Cerebellar cortex (tissue), 1 donor: ENCODE data around the gene NFKBIE.
"Not testable (repeated sequence)": the region's sequence is repeated elsewhere in the genome, so short reads cannot be mapped to it uniquely, and the experiment has no call there.

ENCODE experiments used
- DNase-seq: peaks from one replicate; pipeline ENCODE4 v3.0.0-alpha.2; 2015; ENCODE audit warnings: low spot score

Gene NFKBIE

GRCh38 chr6:44265007-44265721 is at the start of gene NFKBIE:
NFKBIE (minus strand) TSS chr6:44265551; CDS start chr6:44265346, 205 bp downstream.
- peak; percentile 82 for DNase-seq

- DNase-seq = not testable (repeated sequence)
Measured at GRCh38 chr6:44314657-44315056, 49.3 kb upstream of the NFKBIE start.

- peak; percentile 86 for DNase-seq
Measured at GRCh38 chr6:44312901-44313788, 47.8 kb upstream of the NFKBIE start, which contains the start of gene AARS2. AARS2 (minus strand) TSS chr6:44313347; CDS start chr6:44313323, 24 bp downstream.

GRCh38 chr6:44311767-44312166 is 46.4 kb upstream of the NFKBIE start:
- DNase-seq = no peak

- no peak for DNase-seq
Measured at GRCh38 chr6:44311304-44311703, 46.0 kb upstream of the NFKBIE start.

- no peak for DNase-seq
Measured at GRCh38 chr6:44310241-44310640, 44.9 kb upstream of the NFKBIE start.

- DNase-seq = no peak
Measured at GRCh38 chr6:44309631-44310030, 44.3 kb upstream of the NFKBIE start.

GRCh38 chr6:44309092-44309491 is 43.7 kb upstream of the NFKBIE start:
- no peak for DNase-seq

GRCh38 chr6:44307217-44307616 is 41.9 kb upstream of the NFKBIE start:
- no peak for DNase-seq

- no peak for DNase-seq
Measured at GRCh38 chr6:44306710-44307109, 41.4 kb upstream of the NFKBIE start.

GRCh38 chr6:44305200-44305725 is 39.9 kb upstream of the NFKBIE start:
- no peak for DNase-seq

- DNase-seq = peak; percentile 74
Measured at GRCh38 chr6:44304282-44305199, 39.2 kb upstream of the NFKBIE start.

GRCh38 chr6:44303842-44304241 is 38.5 kb upstream of the NFKBIE start:
- DNase-seq = no peak

GRCh38 chr6:44302856-44303255 is 37.5 kb upstream of the NFKBIE start:
- no peak for DNase-seq

GRCh38 chr6:44301782-44302564 is 36.6 kb upstream of the NFKBIE start:
- DNase-seq = no peak

GRCh38 chr6:44301106-44301505 is 35.8 kb upstream of the NFKBIE start:
- DNase-seq = no peak

GRCh38 chr6:44300292-44300823 is 35.0 kb upstream of the NFKBIE start:
- no peak for DNase-seq

- DNase-seq = no peak
Measured at GRCh38 chr6:44298864-44299263, 33.5 kb upstream of the NFKBIE start.

- no peak for DNase-seq
Measured at GRCh38 chr6:44298055-44298803, 32.9 kb upstream of the NFKBIE start.
